Subcutaneous abdominal adipose tissue (tissue), 5 donors: Measurements from ENCODE around the gene CAPS.

Source experiments
- H3K27ac ChIP-seq: one replicate; pipeline ENCODE4 v1.7.0; 2013; ENCODE audit warnings: low read depth, mild to moderate bottlenecking, inconsistent platforms, low read length, moderate library complexity
- H3K27me3 ChIP-seq, 5 donors: one replicate each; pipeline ENCODE4 v1.7.0; 2013; ENCODE audit warnings: low read length in 5 of 5, inconsistent platforms in 1 of 5; ENCODE audit not compliant: control insufficient read depth in 5 of 5, insufficient read depth in 4 of 5
- H3K36me3 ChIP-seq, 5 donors: one replicate each; pipeline ENCODE4 v1.7.0; 2013; ENCODE audit warnings: low read length in 5 of 5; ENCODE audit not compliant: control insufficient read depth in 5 of 5, insufficient read depth in 5 of 5
- H3K4me1 ChIP-seq, 5 donors: one replicate each; pipeline ENCODE4 v1.7.0; 2013; ENCODE audit warnings: low read length in 5 of 5, mild to moderate bottlenecking in 3 of 5, moderate library complexity in 1 of 5; ENCODE audit not compliant: control insufficient read depth in 5 of 5, insufficient read depth in 5 of 5
- H3K4me3 ChIP-seq, 5 donors: one replicate each; pipeline ENCODE4 v1.7.0; 2013; ENCODE audit warnings: low read length in 5 of 5, low read depth in 1 of 5
- H3K9ac ChIP-seq, 5 donors: one replicate each; pipeline ENCODE4 v1.7.0; 2013; ENCODE audit warnings: low read length in 5 of 5, mild to moderate bottlenecking in 4 of 5, moderate library complexity in 3 of 5
- H3K9me3 ChIP-seq, 5 donors: one replicate each; pipeline ENCODE4 v1.7.0; 2013; ENCODE audit warnings: low read length in 5 of 5; ENCODE audit not compliant: control insufficient read depth in 5 of 5
- donor health status: healthy.
- donor health status: healthy.
- donor health status: healthy.
- donor health status: healthy.
- donor health status: healthy.

Gene CAPS

GRCh38 chr19:5908773-5909442, 5.1 kb upstream of the CAPS start:
- no peaks in the 10 kb centered on the region for H3K9me3 ChIP-seq
- H3K4me1 ChIP-seq = peaks cover 5 to 19% (median 16%) of the 10 kb centered on the region in 5 donors
- no peak overlapping the region for H3K4me3 ChIP-seq
- H3K27ac ChIP-seq = no peak overlapping the region
- no peak overlapping the region for H3K9ac ChIP-seq
- peaks cover 0 to 22% (median 16%) of the 10 kb centered on the region in 5 donors for H3K36me3 ChIP-seq
- H3K27me3 ChIP-seq = peaks cover 0 to 2% (median 0%) of the 10 kb centered on the region in 5 donors

- H3K9ac ChIP-seq = no peak overlapping the region
- H3K4me3 ChIP-seq = no peak overlapping the region
- no peak overlapping the region for H3K27ac ChIP-seq
- peaks cover 0 to 34% (median 20%) of the 10 kb centered on the region in 5 donors for H3K36me3 ChIP-seq
- peaks cover 0 to 22% (median 18%) of the 10 kb centered on the region in 5 donors for H3K4me1 ChIP-seq
- no peaks in the 10 kb centered on the region for H3K9me3 ChIP-seq
- H3K27me3 ChIP-seq = no peaks in the 10 kb centered on the region
Observed at GRCh38 chr19:5910638-5910907, 3.5 kb upstream of the CAPS start.

- Histone ChIP-seq H3K36me3 (peaks cover 0 to 40% (median 21%) of the 10 kb centered on the region in 5 donors), H3K9ac (no peak overlapping the region), H3K4me1 (peaks cover 0 to 23% (median 18%) of the 10 kb centered on the region in 5 donors), H3K27me3 (no peaks in the 10 kb centered on the region), H3K4me3 (no peak overlapping the region), H3K9me3 (no peaks in the 10 kb centered on the region), H3K27ac (no peak overlapping the region)
Observed at GRCh38 chr19:5911366-5911765, 2.7 kb upstream of the CAPS start.

- Histone ChIP-seq H3K27me3 (no peaks in the 10 kb centered on the region), H3K9me3 (no peaks in the 10 kb centered on the region), H3K4me3 (no peak overlapping the region), H3K36me3 (peaks cover 0 to 60% (median 42%) of the 10 kb centered on the region in 5 donors), H3K9ac (no peak overlapping the region), H3K27ac (no peak overlapping the region), H3K4me1 (peaks cover 0 to 25% (median 21%) of the 10 kb centered on the region in 5 donors)
Observed at GRCh38 chr19:5914358-5914774, 312 bp downstream of the CAPS start.

- Histone ChIP-seq H3K9ac (no peak overlapping the region), H3K27ac (no peak overlapping the region), H3K4me1 (peaks cover 0 to 25% (median 21%) of the 10 kb centered on the region in 5 donors), H3K27me3 (no peaks in the 10 kb centered on the region), H3K36me3 (peaks cover 0 to 60% (median 42%) of the 10 kb centered on the region in 5 donors), H3K4me3 (no peak overlapping the region), H3K9me3 (no peaks in the 10 kb centered on the region)
Observed at GRCh38 chr19:5914946-5915781, 1.1 kb downstream of the CAPS start.

- Histone ChIP-seq H3K27me3 (no peaks in the 10 kb centered on the region), H3K4me3 (no peak overlapping the region), H3K4me1 (peaks cover 0 to 25% (median 21%) of the 10 kb centered on the region in 5 donors), H3K9ac (no peak overlapping the region), H3K36me3 (peaks cover 0 to 65% (median 45%) of the 10 kb centered on the region in 5 donors), H3K9me3 (no peaks in the 10 kb centered on the region), H3K27ac (no peak overlapping the region)
Observed at GRCh38 chr19:5915782-5916165, 1.7 kb downstream of the CAPS start.

- Histone ChIP-seq H3K9ac (no peak overlapping the region), H3K9me3 (no peaks in the 10 kb centered on the region), H3K4me3 (no peak overlapping the region), H3K36me3 (peaks cover 0 to 69% (median 48%) of the 10 kb centered on the region in 5 donors), H3K4me1 (peaks cover 0 to 25% (median 21%) of the 10 kb centered on the region in 5 donors), H3K27me3 (no peaks in the 10 kb centered on the region), H3K27ac (no peak overlapping the region)
Observed at GRCh38 chr19:5916181-5916708, 2.2 kb downstream of the CAPS start.

GRCh38 chr19:5917431-5918107, 3.5 kb downstream of the CAPS start:
- Histone ChIP-seq H3K9ac (no peak overlapping the region), H3K36me3 (peaks cover 3 to 83% (median 62%) of the 10 kb centered on the region in 5 donors), H3K9me3 (no peaks in the 10 kb centered on the region), H3K4me3 (no peak overlapping the region), H3K27me3 (no peaks in the 10 kb centered on the region), H3K27ac (no peak overlapping the region), H3K4me1 (peaks cover 0 to 25% (median 21%) of the 10 kb centered on the region in 5 donors)

- Histone ChIP-seq H3K4me1 (peaks cover 0 to 25% (median 21%) of the 10 kb centered on the region in 5 donors), H3K4me3 (no peak overlapping the region), H3K9me3 (no peaks in the 10 kb centered on the region), H3K36me3 (peaks cover 3 to 88% (median 71%) of the 10 kb centered on the region in 5 donors), H3K27ac (no peak overlapping the region), H3K9ac (no peak overlapping the region), H3K27me3 (no peaks in the 10 kb centered on the region)
Observed at GRCh38 chr19:5918463-5919079, 4.5 kb downstream of the CAPS start.
